ENCODE results near the gene SLC35E4.

DNA sequence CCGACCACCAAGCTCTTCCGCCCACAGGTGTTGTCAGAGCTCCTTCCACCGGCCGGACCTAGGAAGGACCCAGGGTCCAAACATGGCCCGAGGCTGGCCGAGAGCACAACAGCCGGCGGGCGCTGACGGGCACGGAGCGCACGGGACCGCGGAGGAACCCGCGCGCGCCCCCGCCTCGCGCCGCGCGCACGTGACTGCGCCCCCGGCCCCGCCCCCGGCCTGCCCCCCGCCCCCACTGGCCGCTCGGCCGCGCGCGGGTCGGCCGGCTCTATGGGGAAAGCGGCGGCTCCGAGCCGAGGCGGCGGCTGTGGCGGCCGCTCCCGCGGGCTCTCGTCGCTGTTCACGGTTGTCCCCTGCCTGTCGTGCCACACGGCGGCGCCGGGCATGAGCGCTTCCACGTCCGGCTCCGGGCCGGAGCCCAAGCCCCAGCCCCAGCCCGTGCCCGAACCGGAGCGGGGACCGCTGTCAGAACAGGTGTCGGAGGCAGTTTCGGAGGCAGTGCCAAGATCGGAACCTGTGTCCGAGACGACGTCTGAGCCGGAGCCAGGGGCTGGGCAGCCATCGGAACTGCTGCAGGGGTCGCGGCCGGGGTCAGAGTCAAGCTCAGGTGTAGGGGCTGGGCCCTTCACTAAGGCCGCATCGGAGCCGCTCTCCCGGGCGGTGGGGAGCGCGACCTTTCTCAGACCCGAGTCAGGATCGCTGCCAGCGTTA lies 59.2 kb downstream of the SLC35E4 start, which contains the start of gene OSBP2:
- TF ChIP-seq EZH2 (IDR thresholded peaks at IDR 0.05; ENCODE audit: insufficient read depth, poor library complexity, severe bottlenecking) (no peak), EZH2phosphoT487 (IDR thresholded peaks at IDR 0.05; ENCODE audit: insufficient read depth, low read depth) (no peak)
